Spleen (tissue), 7 donors: Measurements from ENCODE around the gene BSND.

Experiments
- POLR2AphosphoS5 ChIP-seq, 3 donors: sonication (generic); formaldehyde crosslinking; IDR thresholded peaks; one replicate each; pipeline ENCODE4 v1.5.1; 2017; ENCODE audit warnings: antibody characterized with exemption in 3 of 3
- TF ChIP-seq, protein P1 (sequence below), 11 experiments: fragments of 200-600 bp in 7 of 11; fragments of 450-650 bp in 4 of 11; sonication (generic) in 4 of 11; IDR thresholded peaks in 8 of 11; conservative IDR thresholded peaks in 3 of 11; 1 replicate in 7 of 11; 2 replicates in 4 of 11; pipeline versions ENCODE4 v1.4.0 to v1.8.0; 2016 to 2021; ENCODE audit warnings: antibody characterized with exemption in 11 of 11, inconsistent platforms in 4 of 11, mild to moderate bottlenecking in 1 of 11
- donor health status: DM: no; HTN: no; CAD: no; lungs with moderate emphysema.
- donor health status: DM: no; HTN: no; CAD: no.
- donor health status: DM: no; HTN: no; CAD: no.

- TF ChIP-seq, protein P1, sequence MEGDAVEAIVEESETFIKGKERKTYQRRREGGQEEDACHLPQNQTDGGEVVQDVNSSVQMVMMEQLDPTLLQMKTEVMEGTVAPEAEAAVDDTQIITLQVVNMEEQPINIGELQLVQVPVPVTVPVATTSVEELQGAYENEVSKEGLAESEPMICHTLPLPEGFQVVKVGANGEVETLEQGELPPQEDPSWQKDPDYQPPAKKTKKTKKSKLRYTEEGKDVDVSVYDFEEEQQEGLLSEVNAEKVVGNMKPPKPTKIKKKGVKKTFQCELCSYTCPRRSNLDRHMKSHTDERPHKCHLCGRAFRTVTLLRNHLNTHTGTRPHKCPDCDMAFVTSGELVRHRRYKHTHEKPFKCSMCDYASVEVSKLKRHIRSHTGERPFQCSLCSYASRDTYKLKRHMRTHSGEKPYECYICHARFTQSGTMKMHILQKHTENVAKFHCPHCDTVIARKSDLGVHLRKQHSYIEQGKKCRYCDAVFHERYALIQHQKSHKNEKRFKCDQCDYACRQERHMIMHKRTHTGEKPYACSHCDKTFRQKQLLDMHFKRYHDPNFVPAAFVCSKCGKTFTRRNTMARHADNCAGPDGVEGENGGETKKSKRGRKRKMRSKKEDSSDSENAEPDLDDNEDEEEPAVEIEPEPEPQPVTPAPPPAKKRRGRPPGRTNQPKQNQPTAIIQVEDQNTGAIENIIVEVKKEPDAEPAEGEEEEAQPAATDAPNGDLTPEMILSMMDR (IDR thresholded peaks at IDR 0.05 in 8 of 11, conservative IDR thresholded peaks at IDR 0.05 in 3 of 11) = no peak
- TF ChIP-seq POLR2AphosphoS5 (IDR thresholded peaks at IDR 0.05) = peak in 2 of 3 donors; percentile 26 to 60
Observed at GRCh38 chr1:55053265-55053954, 54.7 kb downstream of the BSND start.
